GM12865 (cell line): ENCODE measurements around the gene ARHGEF7.

Experiments
- DNase-seq: peaks from one replicate; pipeline ENCODE4 v3.0.0; 2010; ENCODE audit warnings: low read depth
- H3K4me3 ChIP-seq: 2 replicates; pipeline ENCODE4 v1.5.1; 2011; ENCODE audit warnings: mild to moderate bottlenecking, low read depth, low read length, control low read depth
- TF ChIP-seq, protein P1 (sequence below): IDR thresholded peaks from 2 replicates; pipeline ENCODE4 v1.5.1; 2011; ENCODE audit warnings: low read length, control low read depth, low read depth, inconsistent platforms; ENCODE audit not compliant: insufficient read depth; ENCODE audit errors: missing control alignments

Gene ARHGEF7

DNA sequence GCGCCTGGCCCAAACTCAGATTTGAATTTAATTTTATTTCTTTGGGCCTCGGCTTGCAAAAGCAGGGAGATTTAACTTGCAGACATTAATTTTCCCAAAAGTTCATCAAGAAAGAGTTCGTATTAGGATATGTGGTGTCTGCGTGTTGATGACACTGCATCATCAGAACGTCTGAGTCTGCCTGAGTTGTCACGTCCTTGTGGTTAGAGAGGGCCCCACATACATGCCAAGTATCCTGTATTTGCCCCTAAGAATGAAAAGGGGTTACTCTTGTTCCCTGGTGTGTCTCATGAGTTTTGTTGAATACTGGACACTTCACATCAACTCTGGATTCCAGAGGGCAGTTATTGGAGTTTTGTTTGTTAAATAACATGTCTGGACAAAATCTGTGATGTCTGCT, 199.7 kb downstream of the ARHGEF7 start:
- no peak for DNase-seq
- TF ChIP-seq, protein P1, sequence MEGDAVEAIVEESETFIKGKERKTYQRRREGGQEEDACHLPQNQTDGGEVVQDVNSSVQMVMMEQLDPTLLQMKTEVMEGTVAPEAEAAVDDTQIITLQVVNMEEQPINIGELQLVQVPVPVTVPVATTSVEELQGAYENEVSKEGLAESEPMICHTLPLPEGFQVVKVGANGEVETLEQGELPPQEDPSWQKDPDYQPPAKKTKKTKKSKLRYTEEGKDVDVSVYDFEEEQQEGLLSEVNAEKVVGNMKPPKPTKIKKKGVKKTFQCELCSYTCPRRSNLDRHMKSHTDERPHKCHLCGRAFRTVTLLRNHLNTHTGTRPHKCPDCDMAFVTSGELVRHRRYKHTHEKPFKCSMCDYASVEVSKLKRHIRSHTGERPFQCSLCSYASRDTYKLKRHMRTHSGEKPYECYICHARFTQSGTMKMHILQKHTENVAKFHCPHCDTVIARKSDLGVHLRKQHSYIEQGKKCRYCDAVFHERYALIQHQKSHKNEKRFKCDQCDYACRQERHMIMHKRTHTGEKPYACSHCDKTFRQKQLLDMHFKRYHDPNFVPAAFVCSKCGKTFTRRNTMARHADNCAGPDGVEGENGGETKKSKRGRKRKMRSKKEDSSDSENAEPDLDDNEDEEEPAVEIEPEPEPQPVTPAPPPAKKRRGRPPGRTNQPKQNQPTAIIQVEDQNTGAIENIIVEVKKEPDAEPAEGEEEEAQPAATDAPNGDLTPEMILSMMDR = no peak
- no peak overlapping the region for H3K4me3 ChIP-seq

DNA sequence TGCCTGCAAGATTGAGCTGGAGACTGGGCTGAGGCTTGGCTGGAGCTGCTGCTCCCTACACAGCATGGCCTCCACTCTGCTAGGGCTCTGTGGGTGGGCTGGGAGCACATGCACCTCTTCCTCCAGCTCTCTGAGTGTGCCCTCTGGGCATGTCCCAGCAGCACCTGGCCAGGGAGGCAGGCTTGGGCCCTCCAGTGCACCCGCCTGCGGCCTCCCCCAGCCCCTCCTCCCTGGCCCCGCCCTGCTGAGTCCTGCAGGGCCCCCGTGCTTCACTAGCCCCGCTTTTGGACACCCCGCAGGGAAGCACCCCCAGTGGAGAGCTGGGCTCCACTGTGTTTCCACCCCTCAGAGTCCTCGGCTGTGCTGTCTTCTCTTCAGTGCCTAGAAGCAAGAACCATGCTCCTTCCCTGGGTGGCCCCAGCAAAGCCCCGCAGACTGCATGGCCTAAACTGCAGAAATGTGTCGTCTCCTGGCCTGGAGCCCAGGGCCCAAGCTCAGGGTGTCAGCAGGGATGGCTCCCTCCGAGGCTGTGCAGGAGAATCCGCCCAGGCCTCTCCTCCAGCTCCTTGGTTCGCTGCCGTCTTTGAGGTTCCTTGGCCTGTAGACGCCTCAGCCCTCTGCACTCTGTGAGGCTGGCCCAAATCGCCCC, 200.4 kb downstream of the ARHGEF7 start:
- H3K4me3 ChIP-seq = no peak overlapping the region
- DNase-seq = no peak
- TF ChIP-seq, protein P1 = no peak

DNA sequence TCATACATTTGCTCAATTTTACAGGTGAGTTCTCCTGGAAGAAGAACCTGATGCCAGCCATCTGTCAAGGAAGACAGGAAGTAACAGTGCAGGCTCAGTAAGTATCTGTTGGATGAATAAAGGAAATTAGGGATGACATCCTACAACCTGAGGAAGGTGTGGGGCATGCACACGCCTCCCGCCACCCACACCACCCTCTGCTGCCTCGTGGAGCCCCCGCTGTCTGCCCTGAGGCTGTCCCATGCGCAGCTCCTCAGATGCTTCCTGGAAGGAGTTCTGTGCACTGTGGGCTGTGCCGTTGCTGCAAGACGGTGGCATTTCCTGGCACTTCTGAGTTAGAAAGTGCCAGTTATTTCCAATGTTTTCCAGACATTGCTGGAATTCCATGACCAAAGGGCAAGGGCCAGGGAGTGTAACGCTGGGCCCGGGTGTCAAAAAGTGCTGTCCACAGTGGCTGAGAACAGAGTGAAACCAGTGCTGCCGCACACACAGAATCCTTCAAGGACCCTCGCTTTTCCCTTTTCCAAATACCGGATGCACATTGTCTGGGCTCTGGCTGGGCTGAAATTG, 201.1 kb downstream of the ARHGEF7 start:
- no peak overlapping the region for H3K4me3 ChIP-seq
- TF ChIP-seq, protein P1 = no peak
- DNase-seq = no peak

DNA sequence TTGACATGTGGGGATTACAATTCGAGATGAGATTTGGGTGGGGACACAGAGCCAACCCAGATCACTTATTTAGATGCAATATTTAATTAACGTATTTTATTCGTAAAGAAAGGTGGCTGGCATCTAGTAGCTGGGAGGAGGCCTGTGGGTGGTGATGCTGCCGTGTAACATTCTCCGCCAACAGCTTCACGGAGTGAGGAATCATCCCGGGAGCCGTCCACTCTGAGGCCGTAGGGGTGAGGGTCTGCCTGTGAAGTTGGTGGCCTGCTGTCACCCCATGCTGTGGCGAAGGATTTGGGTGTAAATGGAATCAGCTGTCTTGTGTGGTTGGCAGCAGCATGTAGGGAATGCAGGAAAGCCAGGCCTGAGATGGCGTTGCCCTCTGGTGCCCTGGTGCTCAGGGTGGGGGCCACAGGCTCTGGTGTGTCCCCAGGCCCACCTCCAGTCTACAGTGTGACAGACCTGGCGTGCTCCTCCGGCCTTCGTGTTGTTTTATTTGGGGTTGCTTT, 202.0 kb downstream of the ARHGEF7 start:
- no peak for DNase-seq
- TF ChIP-seq, protein P1 = no peak

DNA sequence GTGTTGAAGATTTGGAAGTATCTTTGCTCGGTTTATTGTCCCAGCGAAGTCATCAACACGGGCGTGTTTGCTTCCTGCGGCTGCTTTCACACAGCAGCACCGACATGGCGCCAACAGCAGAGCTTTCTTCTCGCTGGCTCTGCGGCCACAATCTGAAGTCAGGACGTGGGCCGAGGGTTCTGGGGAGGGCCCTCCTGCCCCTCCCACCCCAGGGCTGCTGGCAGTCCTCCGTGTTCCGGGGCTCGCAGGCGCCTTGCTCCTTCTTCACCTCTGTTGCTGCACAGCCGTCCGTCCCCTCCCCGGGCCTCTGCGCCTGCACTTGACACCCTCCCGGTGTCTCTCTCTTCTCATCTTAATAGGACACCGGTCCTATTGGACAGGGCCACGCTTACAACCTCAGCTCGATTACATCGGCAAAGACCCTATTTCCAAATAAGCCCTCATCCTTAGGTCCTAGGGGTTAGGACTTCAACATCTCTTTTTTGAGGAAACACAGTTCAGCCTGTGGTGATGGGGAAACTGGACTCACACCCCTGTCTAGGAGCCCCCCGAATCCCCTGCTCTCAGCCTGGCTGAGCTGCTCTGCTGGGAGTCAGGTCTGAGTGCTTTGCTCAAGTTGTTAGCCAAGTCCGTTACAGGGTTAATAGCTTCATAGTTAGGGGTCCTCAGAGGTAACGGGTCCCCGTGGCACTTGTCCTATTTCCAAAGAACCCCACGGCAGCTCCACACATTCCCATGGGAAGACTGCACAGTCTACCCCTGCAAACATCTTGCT, 202.6 kb downstream of the ARHGEF7 start:
- TF ChIP-seq, protein P1 = no peak
- DNase-seq = no peak
- no peak overlapping the region for H3K4me3 ChIP-seq

More for the DNA sequence above, 202.0 kb downstream of the ARHGEF7 start:
- H3K4me3 ChIP-seq = no peak overlapping the region

DNA sequence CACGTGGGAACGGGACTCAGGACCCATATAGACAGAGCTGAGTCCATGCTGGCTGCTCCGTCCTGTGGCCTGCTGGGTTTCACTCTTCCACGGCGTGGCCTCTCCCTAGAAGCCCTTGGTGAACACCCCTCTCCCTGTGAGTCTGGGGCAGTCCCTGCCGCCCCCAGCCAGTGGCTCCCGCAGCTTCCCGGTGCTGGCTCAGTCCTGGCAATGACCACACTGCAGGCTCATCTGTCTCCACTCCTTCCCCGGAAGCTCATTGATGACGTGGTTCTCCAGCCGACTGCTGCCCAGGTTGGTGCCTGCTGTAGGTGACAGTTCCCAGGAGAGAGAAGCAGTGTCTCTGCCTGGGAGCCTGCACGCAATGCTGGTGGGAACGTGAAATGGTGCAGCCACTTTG, 203.3 kb downstream of the ARHGEF7 start:
- TF ChIP-seq, protein P1 = no peak
- no peak for DNase-seq
- H3K4me3 ChIP-seq = no peak overlapping the region
